Measurements from ENCODE around the gene PRKCH. TPM values are rescaled to one million over a fixed set of nuclear protein-coding genes. Genes with fewer than 3 reads are reported as not detected.

The PRKCH gene
- total RNA-seq, 4 donors from 2014 or later: 34.5 to 51.3 (median 45.0) TPM

GRCh38 chr14:61489512-61489911 lies 168.1 kb downstream of the PRKCH start:
- Histone ChIP-seq H3K4me3 (no peak overlapping the region), H3K27ac (peak overlapping the region; percentile 33 to 63 (median 52)), H3K4me1 (peaks cover 0 to 72% (median 20%) of the 10 kb centered on the region in 3 donors), H3K27me3 (no peaks in the 10 kb centered on the region), H3K9me3 (no peaks in the 10 kb centered on the region), H3K36me3 (peaks cover 0 to 83% (median 0%) of the 10 kb centered on the region in 3 donors)
- TF ChIP-seq POLR2A (IDR thresholded peaks at IDR 0.05) (no peak), CTCF (IDR thresholded peaks at IDR 0.05) (no peak)
- 56 to 85% methylated on average over 2 of the region's 2 CpGs for WGBS, 2 donors
- intact Hi-C loops (cut with DNase I): no loop called here
- no peak for DNase-seq

DNA sequence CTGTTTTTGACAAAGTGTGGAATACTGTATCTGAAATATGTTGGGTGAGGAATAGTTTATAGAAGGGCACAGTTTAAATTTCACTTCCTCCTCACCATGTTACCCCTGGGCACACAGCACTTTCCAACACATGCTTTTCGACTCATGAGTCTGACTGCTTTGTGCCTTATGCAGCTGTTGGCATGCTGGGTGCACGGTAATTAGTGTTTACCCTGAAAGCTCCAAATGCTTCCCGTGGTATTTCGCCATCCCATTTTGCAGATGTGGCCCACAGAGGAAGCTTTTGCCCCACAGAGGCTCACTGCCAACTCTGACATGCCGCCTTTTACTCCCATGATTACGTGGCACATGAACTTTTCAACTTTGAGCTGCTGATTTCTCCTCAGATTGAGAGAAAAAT lies 168.6 kb downstream of the PRKCH start:
- TF ChIP-seq POLR2A (IDR thresholded peaks at IDR 0.05): no peak
- intact Hi-C loops (cut with DNase I): no loop called here
- Histone ChIP-seq H3K36me3 (peaks cover 0 to 83% (median 0%) of the 10 kb centered on the region in 3 donors), H3K4me1 (peaks cover 0 to 67% (median 20%) of the 10 kb centered on the region in 3 donors), H3K4me3 (no peak overlapping the region), H3K27me3 (no peaks in the 10 kb centered on the region), H3K9me3 (no peaks in the 10 kb centered on the region), H3K27ac (peak overlapping the region in 3 of 4 donors; percentile 33 to 64 (median 63))
- no peak for DNase-seq
- WGBS, 2 donors: 44 to 51% methylated on average over 6 of the region's 6 CpGs

DNA sequence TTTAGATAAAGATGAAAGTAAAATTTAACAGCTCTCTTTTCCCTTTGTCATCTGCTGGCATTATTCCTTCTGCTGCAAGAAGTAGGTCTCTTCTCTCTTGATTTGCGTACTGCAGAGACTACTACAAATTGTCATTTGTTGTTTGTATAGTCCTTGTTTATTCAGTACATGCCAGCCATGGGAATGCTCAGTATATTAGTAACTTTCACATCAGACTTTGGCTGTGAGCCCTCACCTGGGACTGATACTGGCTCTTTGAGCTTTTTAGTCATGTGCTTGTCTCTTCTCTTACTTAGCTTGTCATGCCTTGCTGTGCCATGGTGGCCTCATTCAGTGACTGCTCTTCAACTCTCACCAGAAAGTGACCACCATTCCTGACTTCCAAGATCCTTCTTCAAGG lies 169.8 kb downstream of the PRKCH start:
- peaks cover 0 to 54% (median 20%) of the 10 kb centered on the region in 3 donors for H3K4me1 ChIP-seq
- TF ChIP-seq CTCF (IDR thresholded peaks at IDR 0.05): no peak
- no peak for TF ChIP-seq POLR2A (IDR thresholded peaks at IDR 0.05)
- H3K27ac ChIP-seq: peak overlapping the region in 2 of 4 donors; percentile 4 to 22
- intact Hi-C loops (cut with DNase I): no loop called here
- no peaks in the 10 kb centered on the region for H3K27me3 ChIP-seq
- 0% methylated on average over 1 of the region's 1 CpG for WGBS, 2 donors
- no peaks in the 10 kb centered on the region for H3K9me3 ChIP-seq
- no peak for DNase-seq
- peaks cover 0 to 80% (median 0%) of the 10 kb centered on the region in 3 donors for H3K36me3 ChIP-seq
- no peak overlapping the region for H3K4me3 ChIP-seq

GRCh38 chr14:61491876-61492434 lies 170.6 kb downstream of the PRKCH start:
- H3K4me3 ChIP-seq: no peak overlapping the region
- H3K36me3 ChIP-seq: peaks cover 0 to 78% (median 0%) of the 10 kb centered on the region in 3 donors
- TF ChIP-seq CTCF (IDR thresholded peaks at IDR 0.05) (no peak), POLR2A (IDR thresholded peaks at IDR 0.05) (no peak)
- intact Hi-C loops (cut with DNase I): no loop called here
- DNase-seq: no peak
- no peaks in the 10 kb centered on the region for H3K27me3 ChIP-seq
- WGBS, 2 donors: 65 to 70% methylated on average over 5 of the region's 5 CpGs
- no peaks in the 10 kb centered on the region for H3K9me3 ChIP-seq
- H3K27ac ChIP-seq: peak overlapping the region in 3 of 4 donors; percentile 21 to 35 (median 22)
- H3K4me1 ChIP-seq: peaks cover 0 to 47% (median 20%) of the 10 kb centered on the region in 3 donors

GRCh38 chr14:61492474-61492873 lies 171.1 kb downstream of the PRKCH start:
- Histone ChIP-seq H3K27me3 (no peaks in the 10 kb centered on the region), H3K4me1 (peaks cover 0 to 43% (median 20%) of the 10 kb centered on the region in 3 donors), H3K9me3 (no peaks in the 10 kb centered on the region), H3K27ac (peak overlapping the region in 2 of 4 donors; percentile 21 to 35), H3K4me3 (no peak overlapping the region), H3K36me3 (peaks cover 0 to 73% (median 0%) of the 10 kb centered on the region in 3 donors)
- no peak for TF ChIP-seq POLR2A (IDR thresholded peaks at IDR 0.05)
- DNase-seq: no peak
- intact Hi-C loops (cut with DNase I): no loop called here
- 85 to 87% methylated on average over 3 of the region's 3 CpGs for WGBS, 2 donors

- H3K4me1 ChIP-seq: peaks cover under 1 to 45% (median 24%) of the 10 kb centered on the region in 3 donors
- TF ChIP-seq POLR2A (IDR thresholded peaks at IDR 0.05) (no peak), CTCF (IDR thresholded peaks at IDR 0.05) (no peak)
- no peaks in the 10 kb centered on the region for H3K27me3 ChIP-seq
- intact Hi-C loops (cut with DNase I): no loop called here
- no peak overlapping the region for H3K4me3 ChIP-seq
- H3K27ac ChIP-seq: no peak overlapping the region
- no peak for DNase-seq
- WGBS, 2 donors: 100% methylated on average over 2 of the region's 3 CpGs
- H3K36me3 ChIP-seq: peaks cover 0 to 65% (median 0%) of the 10 kb centered on the region in 3 donors
- no peaks in the 10 kb centered on the region for H3K9me3 ChIP-seq
Observed at GRCh38 chr14:61493239-61493638, 171.9 kb downstream of the PRKCH start.

Data from esophagus squamous epithelium (tissue), 5 donors.